K562 (cell line): ENCODE data around the gene CPSF2. TPM values are rescaled to one million over a fixed set of nuclear protein-coding genes. Genes with fewer than 3 reads are reported as not detected.

ENCODE experiments used
- ATAC-seq: fragments of 200-7000 bp; cut with Tn5 transposase; 3 replicates; pipeline ENCODE4 v1.9.1; 2020; ENCODE audit warnings: moderate library complexity
- BruUV-seq: library from RNA; stranded (reverse); fragments of 400-500 nt; replicated peaks from 2 replicates; lab custom pipeline; 2021; lab: Mats Ljungman, UMichigan
- CTCF ChIA-PET: fragments of 300-600 bp; formaldehyde crosslinking; extraction: SDS; loops from one replicate; lab custom pipeline; 2021; ENCODE audit warnings: low intra/inter-chr PET ratio; lab: Yijun Ruan, JAX
- POLR2A ChIA-PET: fragments of 300-600, 350-650 bp; sonication (Branson Sonifier 250); formaldehyde crosslinking; extraction: SDS; loops from one replicate; lab custom pipeline; 2021; ENCODE audit warnings: antibody characterized with exemption, inconsistent platforms; lab: Yijun Ruan, JAX
- DNase-seq, 4 experiments: peaks; one replicate each; pipeline versions ENCODE4 v3.0.0 to v3.0.0-alpha.2; 2011 to 2018; ENCODE audit warnings: low spot score in 3 of 4, mixed read lengths in 3 of 4; ENCODE audit errors: extremely low read depth in 1 of 4
- FAIRE-seq: peaks from 2 replicates; lab custom pipeline; 2011; peaks lifted over from hg19 to GRCh38; lab: Jason Lieb, UNC
- H2AFZ ChIP-seq: 2 replicates; pipeline ENCODE4 v1.6.0; 2011; ENCODE audit warnings: low read depth, low read length, control low read depth, inconsistent platforms
- H3K27ac ChIP-seq: fragments of 200-600 bp; 3 replicates; pipeline ENCODE4 v1.8.0; 2011; ENCODE audit warnings: low read depth, mild to moderate bottlenecking, control low read depth, inconsistent platforms, low read length, moderate library complexity, mixed read lengths; ENCODE audit errors: extremely low read depth
- H3K27me3 ChIP-seq, 2 experiments: fragments of 300-600 bp in 1 of 2; 2 replicates in 1 of 2; 3 replicates in 1 of 2; pipeline versions ENCODE4 v1.6.0 to v1.8.0; 2011; ENCODE audit warnings: inconsistent platforms in 2 of 2, low read length in 2 of 2, mild to moderate bottlenecking in 1 of 2, mixed read lengths in 1 of 2, moderate library complexity in 1 of 2; ENCODE audit not compliant: control insufficient read depth in 2 of 2, insufficient read depth in 2 of 2
- H3K36me3 ChIP-seq: fragments of 300-600 bp; 3 replicates; pipeline ENCODE4 v1.8.0; 2011; ENCODE audit warnings: mild to moderate bottlenecking, low read length, inconsistent platforms; ENCODE audit not compliant: control insufficient read depth, insufficient read depth
- H3K4me1 ChIP-seq, 2 experiments: fragments of 200-600 bp in 1 of 2; replicated peaks in 1 of 2; 2 replicates in 1 of 2; 3 replicates in 1 of 2; pipeline versions ENCODE4 v1.5.1 to v1.8.0; 2011; ENCODE audit warnings: inconsistent platforms in 2 of 2, low read length in 2 of 2, mild to moderate bottlenecking in 1 of 2, mixed read lengths in 1 of 2, moderate library complexity in 1 of 2; ENCODE audit not compliant: control insufficient read depth in 2 of 2, insufficient read depth in 2 of 2
- H3K4me2 ChIP-seq: 2 replicates; pipeline ENCODE4 v1.6.1; 2011; ENCODE audit warnings: low read length, control low read depth, inconsistent platforms, mixed read lengths; ENCODE audit not compliant: insufficient read depth
- H3K4me3 ChIP-seq: fragments of 200-600 bp; sonication (generic), shearing (Covaris generic); 2 replicates; pipeline ENCODE4 v1.5.1; 2016; ENCODE audit warnings: control low read depth, inconsistent platforms
- H3K79me2 ChIP-seq: fragments of 200-600 bp; 3 replicates; pipeline ENCODE4 v1.8.0; 2011; ENCODE audit warnings: low read length, inconsistent platforms; ENCODE audit not compliant: control insufficient read depth, insufficient read depth
- H3K9ac ChIP-seq, 2 experiments: 2 replicates each; pipeline versions ENCODE4 v1.6.0 to v1.6.1; 2011; ENCODE audit warnings: low read depth in 2 of 2, low read length in 2 of 2, control low read depth in 1 of 2, inconsistent platforms in 1 of 2, mild to moderate bottlenecking in 1 of 2, mixed read lengths in 1 of 2; ENCODE audit not compliant: insufficient read depth in 1 of 2
- H3K9me1 ChIP-seq: one replicate; pipeline ENCODE4 v1.6.0; 2011; ENCODE audit warnings: inconsistent platforms, mild to moderate bottlenecking, low read length, moderate library complexity; ENCODE audit not compliant: control insufficient read depth, insufficient read depth
- H3K9me3 ChIP-seq: replicated peaks from 2 replicates; pipeline ENCODE4 v1.5.1; 2011; ENCODE audit warnings: low read depth, low read length, inconsistent platforms; ENCODE audit not compliant: control insufficient read depth, insufficient read depth
- H4K20me1 ChIP-seq: replicated peaks from 2 replicates; pipeline ENCODE4 v1.6.1; 2011; ENCODE audit warnings: low read length, inconsistent platforms, mixed read lengths; ENCODE audit not compliant: control insufficient read depth, insufficient read depth
- CEBPG ChIP-seq, 3 experiments: fragments of 200-800 bp in 1 of 3; sonication (Bioruptor generic) in 1 of 3; sonication (generic) in 1 of 3; formaldehyde crosslinking in 1 of 3; IDR thresholded peaks in 2 of 3; conservative IDR thresholded peaks in 1 of 3; 2 replicates each; pipeline versions ENCODE4 v1.6.1 to v1.8.0; 2016 to 2022; ENCODE audit warnings: missing compliant biosample characterization in 2 of 3, missing genetic modification characterization in 2 of 3, mild to moderate bottlenecking in 1 of 3, missing genetic modification reagents in 1 of 3
- PCBP2 ChIP-seq: fragments of 200-400 bp; formaldehyde crosslinking; IDR thresholded peaks from 2 replicates; pipeline ENCODE4 v1.6.1; 2018; ENCODE audit warnings: low read length, low read depth, mild to moderate bottlenecking, moderate library complexity; ENCODE audit not compliant: poor library complexity, severe bottlenecking
- POLR2A ChIP-seq: fragments of 450-650 bp; conservative IDR thresholded peaks from 2 replicates; pipeline ENCODE4 v1.6.1; 2016
- SIRT6 ChIP-seq: IDR thresholded peaks from one replicate; pipeline ENCODE4 v1.6.1; 2012; ENCODE audit warnings: low read depth, mild to moderate bottlenecking, control low read depth, inconsistent platforms, low read length, moderate library complexity
- SPI1 ChIP-seq: IDR thresholded peaks from 2 replicates; pipeline ENCODE4 v1.6.1; 2011; ENCODE audit warnings: low read depth, low read length, control low read depth, borderline replicate concordance
- TAL1 ChIP-seq: fragments of 450-650 bp; IDR thresholded peaks from 2 replicates; pipeline ENCODE4 v1.6.1; 2016; ENCODE audit warnings: mild to moderate bottlenecking
- ZNF589 ChIP-seq: fragments of 200-800 bp; sonication (Bioruptor generic); IDR thresholded peaks from 2 replicates; pipeline ENCODE4 v1.6.1; 2016; ENCODE audit warnings: low read depth, missing genetic modification characterization, missing compliant biosample characterization
- WGBS: fragments of 100-300 bp; shearing (Covaris generic); methylation state at CpG from one replicate; pipeline ENCODE4 v1.1.6; 2016; ENCODE audit warnings: low coverage, mixed read lengths; ENCODE audit not compliant: insufficient coverage; ENCODE audit errors: missing lambda C conversion rate; 5-methylcytosine and 5-hydroxymethylcytosine counted together
- in situ Hi-C: fragments of 300-500 bp; cut with MboI; formaldehyde crosslinking; loops from 4 replicates; pipeline ENCODE4 v1.15.0; 2018; ENCODE audit warnings: inconsistent platforms, mixed read lengths
- intact Hi-C: fragments of 100-400 bp; cut with micrococcal nuclease; formaldehyde crosslinking; loops from 2 replicates; pipeline ENCODE4 v1.14.2; 2022
- polyA plus RNA-seq, 8 experiments: library from polyadenylated mRNA; depleted of rRNA in 4 of 8; stranded (reverse) in 5 of 8; unstranded in 3 of 8; fragments of >200 nt; fragmentation: Nextera tagmentation in 2 of 8; fragmentation: Illumina TruSeq in 1 of 8; extraction: Ambion mirVana in 2 of 8; extraction: Trizol in 1 of 8; gene quantifications; 2 replicates each; pipeline versions ENCODE4 v1.2.1 to v1.2.3, GENCODE V29; 2011 to 2014; ENCODE audit warnings: inconsistent platforms in 1 of 8, missing spikeins in 1 of 8
- total RNA-seq, 7 experiments: library from RNA; depleted of rRNA in 6 of 7; stranded (reverse); fragments of >200 nt in 6 of 7; fragmentation: Illumina TruSeq in 2 of 7; extraction: Trizol in 2 of 7; gene quantifications; 2 replicates each; pipeline versions ENCODE4 v1.2.1 to v1.2.3, GENCODE V29; 2011 to 2021; ENCODE audit warnings: low replicate concordance in 1 of 7
- TF ChIP-seq, protein P1 (sequence below), 2 experiments: fragments of 150-350 bp in 1 of 2; IDR thresholded peaks; 2 replicates each; pipeline ENCODE4 v1.6.1; 2012 to 2016; ENCODE audit warnings: low read depth in 2 of 2, low read length in 2 of 2, mild to moderate bottlenecking in 1 of 2, moderate library complexity in 1 of 2
- TF ChIP-seq, protein P2 (sequence below): sonication (generic); formaldehyde crosslinking; IDR thresholded peaks from 2 replicates; pipeline ENCODE4 v1.8.0; 2023; ENCODE audit warnings: missing genetic modification reagents, mild to moderate bottlenecking, borderline replicate concordance
- TF ChIP-seq, protein P3 (sequence below): fragments of 450-650 bp; IDR thresholded peaks from 2 replicates; pipeline ENCODE4 v1.6.1; 2017; ENCODE audit warnings: antibody characterized with exemption

CPSF2 gene
- total and polyA plus RNA-seq, 9 of the 15 experiments (the other 6 are each of a cell fraction or from before 2014, with no cell fraction given) = 20.8 to 71.3 (median 49.0) TPM

DNA sequence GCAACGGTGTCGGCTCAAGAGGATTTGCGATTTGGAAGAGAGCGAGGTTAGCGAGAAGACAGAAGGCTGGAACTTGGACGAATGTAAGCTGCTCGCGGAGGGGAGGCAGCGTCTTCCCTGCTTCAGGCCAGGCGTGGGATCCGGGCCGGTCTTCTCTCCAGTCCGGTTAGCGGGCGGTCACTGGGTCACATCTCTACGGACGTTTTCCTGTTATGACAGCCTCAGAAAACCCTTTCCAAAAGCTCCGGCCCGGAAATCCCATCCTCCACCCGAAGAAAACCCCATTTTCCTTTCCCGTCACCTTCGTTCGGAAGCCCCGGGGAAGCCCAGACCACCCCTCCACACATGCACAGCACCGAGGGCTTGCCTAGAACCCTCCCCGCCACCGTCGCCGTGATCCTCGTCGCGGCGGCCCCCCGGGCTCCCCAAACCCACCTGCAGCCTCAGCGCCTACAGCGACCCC lies 531 bp upstream of the CPSF2 start:
- intact Hi-C loops = no loop called here
- Histone ChIP-seq H3K9ac (peak overlapping the region; percentile 99 to 100), H3K36me3 (peaks cover 56% of the 10 kb centered on the region), H3K9me3 (no peaks in the 10 kb centered on the region), H3K4me2 (peak overlapping the region; percentile 93), H3K27ac (peak overlapping the region; percentile 99), H4K20me1 (no peaks in the 10 kb centered on the region), H3K79me2 (peaks cover 60% of the 10 kb centered on the region), H3K4me1 (peaks cover 10 to 12% of the 10 kb centered on the region in 2 experiments; a peak in 4 of 5 replicates), H3K4me3 (peak overlapping the region; percentile 95), H3K9me1 (no peaks in the 10 kb centered on the region), H3K27me3 (no peaks in the 10 kb centered on the region), H2AFZ (peak overlapping the region; percentile 99)
- ATAC-seq (peak; percentile 44), FAIRE-seq (no peak), DNase-seq (peak in 2 of 4 experiments; percentile 38 to 74)
- in situ Hi-C loops = no loop called here
- under 1% methylated on average over 21 of the region's 36 CpGs for WGBS
- CTCF ChIA-PET = no interaction called here
- BruUV-seq = TSS peak; percentile 83
- POLR2A ChIA-PET = interaction anchor here (0.6 to 4.1 kb wide), 9 partner anchors 10 to 757 kb away, joined by 3 to 47 read pairs (median 5); partner anchors contain the start of genes ATXN3 and TRIP11
- peak; percentile 79; the same call in 1 of the 2 replicates for TF ChIP-seq POLR2A
- TF ChIP-seq TAL1 = no peak
- no peak for TF ChIP-seq SIRT6
- TF ChIP-seq, protein P1, sequence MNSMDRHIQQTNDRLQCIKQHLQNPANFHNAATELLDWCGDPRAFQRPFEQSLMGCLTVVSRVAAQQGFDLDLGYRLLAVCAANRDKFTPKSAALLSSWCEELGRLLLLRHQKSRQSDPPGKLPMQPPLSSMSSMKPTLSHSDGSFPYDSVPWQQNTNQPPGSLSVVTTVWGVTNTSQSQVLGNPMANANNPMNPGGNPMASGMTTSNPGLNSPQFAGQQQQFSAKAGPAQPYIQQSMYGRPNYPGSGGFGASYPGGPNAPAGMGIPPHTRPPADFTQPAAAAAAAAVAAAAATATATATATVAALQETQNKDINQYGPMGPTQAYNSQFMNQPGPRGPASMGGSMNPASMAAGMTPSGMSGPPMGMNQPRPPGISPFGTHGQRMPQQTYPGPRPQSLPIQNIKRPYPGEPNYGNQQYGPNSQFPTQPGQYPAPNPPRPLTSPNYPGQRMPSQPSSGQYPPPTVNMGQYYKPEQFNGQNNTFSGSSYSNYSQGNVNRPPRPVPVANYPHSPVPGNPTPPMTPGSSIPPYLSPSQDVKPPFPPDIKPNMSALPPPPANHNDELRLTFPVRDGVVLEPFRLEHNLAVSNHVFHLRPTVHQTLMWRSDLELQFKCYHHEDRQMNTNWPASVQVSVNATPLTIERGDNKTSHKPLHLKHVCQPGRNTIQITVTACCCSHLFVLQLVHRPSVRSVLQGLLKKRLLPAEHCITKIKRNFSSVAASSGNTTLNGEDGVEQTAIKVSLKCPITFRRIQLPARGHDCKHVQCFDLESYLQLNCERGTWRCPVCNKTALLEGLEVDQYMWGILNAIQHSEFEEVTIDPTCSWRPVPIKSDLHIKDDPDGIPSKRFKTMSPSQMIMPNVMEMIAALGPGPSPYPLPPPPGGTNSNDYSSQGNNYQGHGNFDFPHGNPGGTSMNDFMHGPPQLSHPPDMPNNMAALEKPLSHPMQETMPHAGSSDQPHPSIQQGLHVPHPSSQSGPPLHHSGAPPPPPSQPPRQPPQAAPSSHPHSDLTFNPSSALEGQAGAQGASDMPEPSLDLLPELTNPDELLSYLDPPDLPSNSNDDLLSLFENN (IDR thresholded peaks at IDR 0.05; ENCODE audit: low read depth in 2 of 2, low read length in 2 of 2) = no peak
- no peak for TF ChIP-seq SPI1
- TF ChIP-seq CEBPG (CRISPR knock-in tag; IDR thresholded peaks at IDR 0.05) = no peak
- no peak for TF ChIP-seq CEBPG (tag; conservative IDR thresholded peaks at IDR 0.05 in 1 of 2, IDR thresholded peaks at IDR 0.05 in 1 of 2)
- TF ChIP-seq, protein P2, sequence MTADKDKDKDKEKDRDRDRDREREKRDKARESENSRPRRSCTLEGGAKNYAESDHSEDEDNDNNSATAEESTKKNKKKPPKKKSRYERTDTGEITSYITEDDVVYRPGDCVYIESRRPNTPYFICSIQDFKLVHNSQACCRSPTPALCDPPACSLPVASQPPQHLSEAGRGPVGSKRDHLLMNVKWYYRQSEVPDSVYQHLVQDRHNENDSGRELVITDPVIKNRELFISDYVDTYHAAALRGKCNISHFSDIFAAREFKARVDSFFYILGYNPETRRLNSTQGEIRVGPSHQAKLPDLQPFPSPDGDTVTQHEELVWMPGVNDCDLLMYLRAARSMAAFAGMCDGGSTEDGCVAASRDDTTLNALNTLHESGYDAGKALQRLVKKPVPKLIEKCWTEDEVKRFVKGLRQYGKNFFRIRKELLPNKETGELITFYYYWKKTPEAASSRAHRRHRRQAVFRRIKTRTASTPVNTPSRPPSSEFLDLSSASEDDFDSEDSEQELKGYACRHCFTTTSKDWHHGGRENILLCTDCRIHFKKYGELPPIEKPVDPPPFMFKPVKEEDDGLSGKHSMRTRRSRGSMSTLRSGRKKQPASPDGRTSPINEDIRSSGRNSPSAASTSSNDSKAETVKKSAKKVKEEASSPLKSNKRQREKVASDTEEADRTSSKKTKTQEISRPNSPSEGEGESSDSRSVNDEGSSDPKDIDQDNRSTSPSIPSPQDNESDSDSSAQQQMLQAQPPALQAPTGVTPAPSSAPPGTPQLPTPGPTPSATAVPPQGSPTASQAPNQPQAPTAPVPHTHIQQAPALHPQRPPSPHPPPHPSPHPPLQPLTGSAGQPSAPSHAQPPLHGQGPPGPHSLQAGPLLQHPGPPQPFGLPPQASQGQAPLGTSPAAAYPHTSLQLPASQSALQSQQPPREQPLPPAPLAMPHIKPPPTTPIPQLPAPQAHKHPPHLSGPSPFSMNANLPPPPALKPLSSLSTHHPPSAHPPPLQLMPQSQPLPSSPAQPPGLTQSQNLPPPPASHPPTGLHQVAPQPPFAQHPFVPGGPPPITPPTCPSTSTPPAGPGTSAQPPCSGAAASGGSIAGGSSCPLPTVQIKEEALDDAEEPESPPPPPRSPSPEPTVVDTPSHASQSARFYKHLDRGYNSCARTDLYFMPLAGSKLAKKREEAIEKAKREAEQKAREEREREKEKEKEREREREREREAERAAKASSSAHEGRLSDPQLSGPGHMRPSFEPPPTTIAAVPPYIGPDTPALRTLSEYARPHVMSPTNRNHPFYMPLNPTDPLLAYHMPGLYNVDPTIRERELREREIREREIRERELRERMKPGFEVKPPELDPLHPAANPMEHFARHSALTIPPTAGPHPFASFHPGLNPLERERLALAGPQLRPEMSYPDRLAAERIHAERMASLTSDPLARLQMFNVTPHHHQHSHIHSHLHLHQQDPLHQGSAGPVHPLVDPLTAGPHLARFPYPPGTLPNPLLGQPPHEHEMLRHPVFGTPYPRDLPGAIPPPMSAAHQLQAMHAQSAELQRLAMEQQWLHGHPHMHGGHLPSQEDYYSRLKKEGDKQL (CRISPR knock-in tag) = no peak
- no peak for TF ChIP-seq PCBP2
- no peak for TF ChIP-seq ZNF589 (CRISPR knock-in tag)
- TF ChIP-seq, protein P3, sequence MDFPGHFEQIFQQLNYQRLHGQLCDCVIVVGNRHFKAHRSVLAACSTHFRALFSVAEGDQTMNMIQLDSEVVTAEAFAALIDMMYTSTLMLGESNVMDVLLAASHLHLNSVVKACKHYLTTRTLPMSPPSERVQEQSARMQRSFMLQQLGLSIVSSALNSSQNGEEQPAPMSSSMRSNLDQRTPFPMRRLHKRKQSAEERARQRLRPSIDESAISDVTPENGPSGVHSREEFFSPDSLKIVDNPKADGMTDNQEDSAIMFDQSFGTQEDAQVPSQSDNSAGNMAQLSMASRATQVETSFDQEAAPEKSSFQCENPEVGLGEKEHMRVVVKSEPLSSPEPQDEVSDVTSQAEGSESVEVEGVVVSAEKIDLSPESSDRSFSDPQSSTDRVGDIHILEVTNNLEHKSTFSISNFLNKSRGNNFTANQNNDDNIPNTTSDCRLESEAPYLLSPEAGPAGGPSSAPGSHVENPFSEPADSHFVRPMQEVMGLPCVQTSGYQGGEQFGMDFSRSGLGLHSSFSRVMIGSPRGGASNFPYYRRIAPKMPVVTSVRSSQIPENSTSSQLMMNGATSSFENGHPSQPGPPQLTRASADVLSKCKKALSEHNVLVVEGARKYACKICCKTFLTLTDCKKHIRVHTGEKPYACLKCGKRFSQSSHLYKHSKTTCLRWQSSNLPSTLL = peak; percentile 85
